Activated T-cell treated with anti-CD3 and anti-CD28 coated beads, Interleukin-2, amount 50 U/mL, for 24 hours (primary cell): Measurements from ENCODE around the gene DNAJC28.

Experiments
- DNase-seq: peaks from one replicate; pipeline ENCODE4 v3.0.0-alpha.2; 2020
- H3K27ac Mint-ChIP-seq: 2 replicates; pipeline ENCODE4 v1.8.0; 2020; ENCODE audit warnings: mild to moderate bottlenecking, mixed read lengths
- H3K27me3 Mint-ChIP-seq: 2 replicates; pipeline ENCODE4 v1.8.0; 2020; ENCODE audit warnings: mixed read lengths
- H3K36me3 Mint-ChIP-seq: 2 replicates; pipeline ENCODE4 v1.8.0; 2020; ENCODE audit warnings: low read depth, mixed read lengths
- H3K4me1 Mint-ChIP-seq: 2 replicates; pipeline ENCODE4 v1.8.0; 2020; ENCODE audit warnings: low read depth, mixed read lengths
- H3K4me3 Mint-ChIP-seq: 2 replicates; pipeline ENCODE4 v1.8.0; 2020; ENCODE audit warnings: mild to moderate bottlenecking, moderate library complexity, mixed read lengths
- H3K9me3 Mint-ChIP-seq: 2 replicates; pipeline ENCODE4 v1.8.0; 2020; ENCODE audit warnings: mixed read lengths

The DNAJC28 gene

GRCh38 chr21:33505833-33506232 is 14.3 kb upstream of the DNAJC28 start:
- no peaks in the 10 kb centered on the region for H3K4me1 Mint-ChIP-seq
- peaks cover 90% of the 10 kb centered on the region for H3K36me3 Mint-ChIP-seq
- H3K9me3 Mint-ChIP-seq = no peaks in the 10 kb centered on the region
- no peaks in the 10 kb centered on the region for H3K27me3 Mint-ChIP-seq
- no peak overlapping the region for H3K27ac Mint-ChIP-seq
- DNase-seq = no peak
- H3K4me3 Mint-ChIP-seq = no peak overlapping the region

DNA sequence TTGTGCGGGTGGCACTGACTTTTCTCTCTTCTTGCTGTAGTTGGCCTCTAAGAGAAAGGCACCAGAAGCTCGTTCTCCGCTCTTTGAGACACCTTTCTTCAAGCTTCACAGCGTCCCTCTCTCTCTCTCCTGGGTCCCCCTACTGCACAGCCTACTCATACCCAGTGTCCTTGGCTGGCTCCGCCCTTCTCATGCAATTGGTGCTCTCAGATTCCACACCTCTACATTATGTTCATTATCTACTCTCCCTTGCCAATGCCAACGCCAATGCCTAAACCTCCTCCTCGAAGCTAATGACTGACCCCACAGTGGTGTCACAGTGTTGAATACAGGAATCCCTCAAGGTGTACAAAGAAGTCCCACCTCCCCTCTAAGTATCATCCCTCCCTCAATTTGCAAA is 4.8 kb upstream of the DNAJC28 start:
- Mint-ChIP-seq H3K27me3 (no peaks in the 10 kb centered on the region), H3K9me3 (no peaks in the 10 kb centered on the region), H3K27ac (no peak overlapping the region), H3K36me3 (peaks cover 2% of the 10 kb centered on the region), H3K4me3 (no peak overlapping the region), H3K4me1 (peaks cover 5% of the 10 kb centered on the region)
- DNase-seq = no peak

DNA sequence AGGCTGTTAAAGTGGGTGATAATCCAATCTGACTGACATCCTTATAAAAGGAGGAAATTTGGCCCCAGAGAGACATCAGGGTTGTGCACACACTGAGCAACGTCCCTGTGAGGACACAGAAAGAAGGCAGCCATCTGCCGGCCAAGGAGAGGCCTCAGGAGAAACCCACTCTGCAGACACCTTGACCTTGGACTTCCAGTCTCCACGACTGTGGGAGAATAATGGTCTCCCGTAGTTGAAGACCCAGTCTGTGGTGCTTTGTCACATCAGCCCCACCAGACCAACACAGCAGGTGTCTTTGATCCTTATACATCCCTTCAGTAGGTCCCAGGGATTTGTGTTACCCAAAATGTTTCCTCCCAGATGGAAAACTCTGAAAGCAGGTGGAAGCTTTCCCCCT is 4.2 kb upstream of the DNAJC28 start:
- DNase-seq = no peak
- Mint-ChIP-seq H3K27ac (no peak overlapping the region), H3K4me1 (peaks cover 8% of the 10 kb centered on the region)

GRCh38 chr21:33493756-33494155 is 2.2 kb upstream of the DNAJC28 start:
- DNase-seq = no peak
- Mint-ChIP-seq H3K27ac (no peak overlapping the region), H3K9me3 (no peaks in the 10 kb centered on the region), H3K36me3 (no peaks in the 10 kb centered on the region), H3K27me3 (no peaks in the 10 kb centered on the region), H3K4me3 (no peak overlapping the region), H3K4me1 (peaks cover 10% of the 10 kb centered on the region)

More for the DNA sequence above, 4.2 kb upstream of the DNAJC28 start:
- no peaks in the 10 kb centered on the region for H3K36me3 Mint-ChIP-seq
- no peaks in the 10 kb centered on the region for H3K27me3 Mint-ChIP-seq
- no peak overlapping the region for H3K4me3 Mint-ChIP-seq
- no peaks in the 10 kb centered on the region for H3K9me3 Mint-ChIP-seq

GRCh38 chr21:33492571-33492970 is 1.1 kb upstream of the DNAJC28 start:
- Mint-ChIP-seq H3K27me3 (no peaks in the 10 kb centered on the region), H3K27ac (no peak overlapping the region), H3K9me3 (no peaks in the 10 kb centered on the region), H3K4me1 (peaks cover 10% of the 10 kb centered on the region), H3K4me3 (peak overlapping the region; percentile 35), H3K36me3 (no peaks in the 10 kb centered on the region)
- no peak for DNase-seq

- no peak for DNase-seq
- Mint-ChIP-seq H3K4me1 (peaks cover 10% of the 10 kb centered on the region), H3K36me3 (no peaks in the 10 kb centered on the region), H3K4me3 (peak overlapping the region; percentile 83), H3K27ac (peak overlapping the region; percentile 92), H3K9me3 (no peaks in the 10 kb centered on the region), H3K27me3 (no peaks in the 10 kb centered on the region)
Observed at GRCh38 chr21:33490991-33491372, 534 bp downstream of the DNAJC28 start.

GRCh38 chr21:33488936-33489335 is 2.6 kb downstream of the DNAJC28 start:
- Mint-ChIP-seq H3K9me3 (no peaks in the 10 kb centered on the region), H3K27ac (no peak overlapping the region), H3K27me3 (no peaks in the 10 kb centered on the region), H3K4me1 (peaks cover 10% of the 10 kb centered on the region), H3K36me3 (no peaks in the 10 kb centered on the region), H3K4me3 (no peak overlapping the region)
- no peak for DNase-seq

- Mint-ChIP-seq H3K9me3 (no peaks in the 10 kb centered on the region), H3K4me1 (peaks cover 10% of the 10 kb centered on the region), H3K36me3 (no peaks in the 10 kb centered on the region), H3K27me3 (no peaks in the 10 kb centered on the region), H3K27ac (no peak overlapping the region), H3K4me3 (no peak overlapping the region)
- DNase-seq = no peak
Observed at GRCh38 chr21:33487996-33488395, 3.5 kb downstream of the DNAJC28 start.

GRCh38 chr21:33481314-33481943 is 10.1 kb downstream of the DNAJC28 start:
- H3K36me3 Mint-ChIP-seq = peaks cover 11% of the 10 kb centered on the region
- peaks cover 22% of the 10 kb centered on the region for H3K4me1 Mint-ChIP-seq
- peak overlapping the region; percentile 90 for H3K4me3 Mint-ChIP-seq
- no peak for DNase-seq
- no peaks in the 10 kb centered on the region for H3K27me3 Mint-ChIP-seq
- no peak overlapping the region for H3K27ac Mint-ChIP-seq
- H3K9me3 Mint-ChIP-seq = no peaks in the 10 kb centered on the region

DNA sequence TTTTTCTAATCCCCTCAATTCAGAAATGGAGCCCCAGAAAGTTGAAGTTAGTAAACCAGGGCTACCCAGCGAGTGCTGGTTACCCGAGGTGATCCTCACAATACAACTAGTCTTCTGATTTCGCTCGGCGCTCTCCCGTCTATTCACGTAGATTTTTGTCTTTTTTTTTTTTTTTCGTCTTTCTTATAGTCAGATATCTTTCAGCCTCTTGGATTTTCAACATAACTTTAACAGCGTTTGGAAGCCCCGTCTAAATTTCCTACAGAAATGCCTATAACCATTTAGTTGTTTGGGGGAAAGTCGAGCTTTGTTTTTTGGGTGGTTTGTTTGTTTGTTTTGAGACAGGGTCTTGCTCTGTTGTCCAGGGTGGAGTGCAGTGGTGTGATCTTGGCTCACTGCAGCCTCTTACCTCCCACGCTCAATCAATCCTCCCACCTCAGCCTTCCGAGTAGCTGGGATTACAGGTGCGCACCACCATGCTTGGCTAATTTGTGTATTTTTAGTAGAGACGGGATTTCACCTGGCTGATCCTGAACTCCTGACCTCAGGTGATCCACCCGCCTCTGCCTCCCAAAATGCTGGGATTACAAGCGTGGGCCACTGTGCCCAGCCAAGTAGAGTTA is 10.9 kb downstream of the DNAJC28 start:
- H3K4me1 Mint-ChIP-seq = peaks cover 22% of the 10 kb centered on the region
- no peak for DNase-seq
- H3K27ac Mint-ChIP-seq = peak overlapping the region; percentile 94
- no peaks in the 10 kb centered on the region for H3K9me3 Mint-ChIP-seq
- peak overlapping the region; percentile 90 for H3K4me3 Mint-ChIP-seq
- H3K27me3 Mint-ChIP-seq = no peaks in the 10 kb centered on the region
- peaks cover 11% of the 10 kb centered on the region for H3K36me3 Mint-ChIP-seq

DNA sequence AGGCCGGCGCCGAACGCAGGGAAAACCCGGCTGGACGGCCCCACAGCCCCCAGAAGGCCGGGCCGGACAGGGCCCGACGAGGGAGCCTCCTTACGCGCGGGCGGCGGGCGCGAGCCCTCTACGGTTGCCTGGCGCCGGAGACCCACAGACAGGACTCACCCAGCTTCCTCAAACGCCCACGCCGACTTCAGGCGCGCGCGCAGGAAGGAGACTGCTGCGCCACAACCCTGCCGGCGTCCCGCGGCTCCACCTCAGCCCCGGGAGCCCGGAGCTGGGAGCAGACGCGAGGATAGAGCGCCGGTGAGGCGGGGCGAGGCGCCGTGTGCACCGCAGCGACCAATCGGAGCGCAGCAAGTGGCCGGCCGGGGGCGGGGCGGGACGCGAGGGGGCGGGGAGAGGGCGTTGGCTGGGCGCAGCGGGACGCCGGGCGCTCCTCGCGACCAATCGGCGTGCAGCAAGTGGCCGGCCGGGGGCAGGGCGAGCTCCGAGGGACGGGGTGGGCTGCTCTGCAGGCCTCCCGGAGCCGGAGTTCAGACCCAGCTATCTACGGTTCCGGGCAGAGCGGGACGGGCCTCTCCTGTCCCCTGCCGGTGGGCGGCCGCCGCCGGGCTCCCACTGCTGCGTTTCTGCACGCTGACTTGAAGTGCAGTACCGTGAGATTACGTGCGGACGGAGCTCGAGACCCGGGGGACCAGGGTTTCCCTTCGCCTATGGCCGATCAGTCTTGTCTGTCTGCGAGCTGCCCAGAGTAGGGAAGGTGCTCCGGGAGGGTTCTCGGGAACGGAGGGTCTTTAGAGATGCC is 11.6 kb downstream of the DNAJC28 start, which contains the start of gene TMEM50B:
TSS of gene TMEM50B (minus strand) at position 296 of the 802 bp plus-strand sequence. CDS start 11,089 bp downstream, outside the sequence.
- peak within 1 kb of the TSS; percentile 90 for H3K4me3 Mint-ChIP-seq
- DNase-seq = peak; percentile 97
- H3K9me3 Mint-ChIP-seq = no peaks in the 10 kb centered on the region
- H3K4me1 Mint-ChIP-seq = peaks cover 22% of the 10 kb centered on the region
- H3K27ac Mint-ChIP-seq = peak within 1 kb of the TSS; percentile 94
- no peaks in the 10 kb centered on the region for H3K27me3 Mint-ChIP-seq
- H3K36me3 Mint-ChIP-seq = peaks cover 11% of the 10 kb centered on the region

DNA sequence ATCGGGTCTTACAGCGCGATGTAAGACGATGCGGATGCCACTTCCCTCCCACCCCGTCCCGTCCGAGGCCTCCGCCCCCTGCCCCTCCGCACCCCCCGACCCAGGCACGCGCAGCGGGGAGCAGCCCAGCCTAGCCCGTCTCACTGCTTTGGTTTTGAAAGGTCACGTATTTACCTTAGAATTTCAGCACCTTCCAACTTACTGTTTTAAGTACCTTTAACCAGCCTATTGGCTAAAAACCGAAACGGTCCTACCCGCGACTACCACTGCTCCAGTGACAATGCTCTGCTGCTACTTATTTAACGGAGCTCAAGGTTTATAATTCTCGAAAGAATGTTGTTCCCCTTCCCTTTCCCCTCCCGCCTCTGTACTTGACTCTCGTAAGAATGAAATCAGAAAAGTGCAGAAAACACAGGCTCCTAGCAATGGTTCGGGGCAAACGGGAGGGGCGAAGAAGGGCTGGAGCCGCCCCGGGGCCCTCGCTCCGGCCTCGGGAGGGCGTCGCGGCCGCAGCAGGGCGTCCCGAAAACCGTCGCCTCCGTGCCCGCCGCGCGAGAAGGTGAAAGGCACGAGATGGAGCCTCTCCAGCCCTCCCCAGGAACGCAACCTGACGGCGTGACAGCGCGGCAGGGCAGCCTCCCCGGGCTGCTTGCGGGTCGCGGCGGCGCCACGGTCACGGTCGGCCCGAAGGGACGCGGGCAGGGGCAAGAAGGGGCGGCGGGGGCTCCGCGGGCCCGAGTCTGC is 12.4 kb downstream of the DNAJC28 start:
- Mint-ChIP-seq H3K4me1 (peaks cover 22% of the 10 kb centered on the region), H3K4me3 (peak overlapping the region; percentile 90), H3K9me3 (no peaks in the 10 kb centered on the region), H3K27ac (peak overlapping the region; percentile 87), H3K36me3 (peaks cover 11% of the 10 kb centered on the region), H3K27me3 (no peaks in the 10 kb centered on the region)
- DNase-seq = peak; percentile 61

DNA sequence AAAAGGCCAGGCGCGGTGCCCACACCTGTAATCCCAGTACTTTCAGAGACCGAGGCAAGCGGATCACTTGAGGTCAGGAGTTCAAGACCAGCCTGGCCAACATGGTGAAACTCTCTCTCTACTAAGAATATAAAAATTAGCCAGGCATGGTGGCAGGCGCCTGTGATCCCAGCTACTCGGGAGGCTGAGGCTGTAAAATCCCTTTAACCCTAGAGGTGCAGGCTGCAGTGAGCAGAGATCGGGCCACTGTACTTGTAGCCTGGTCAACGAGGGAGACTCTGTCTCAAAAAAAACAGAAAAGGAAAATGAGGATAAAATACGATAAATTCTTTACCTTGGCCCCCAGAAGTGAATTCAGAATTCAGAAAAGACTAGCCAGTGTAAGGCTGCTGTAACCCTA is 13.3 kb downstream of the DNAJC28 start:
- Mint-ChIP-seq H3K4me3 (peak overlapping the region; percentile 90), H3K27ac (peak overlapping the region; percentile 87), H3K4me1 (peaks cover 26% of the 10 kb centered on the region), H3K9me3 (no peaks in the 10 kb centered on the region), H3K36me3 (peaks cover 15% of the 10 kb centered on the region), H3K27me3 (no peaks in the 10 kb centered on the region)
- DNase-seq = no peak

GRCh38 chr21:33477066-33477465 is 14.4 kb downstream of the DNAJC28 start:
- peaks cover 28% of the 10 kb centered on the region for H3K4me1 Mint-ChIP-seq
- peaks cover 17% of the 10 kb centered on the region for H3K36me3 Mint-ChIP-seq
- no peak for DNase-seq
- no peaks in the 10 kb centered on the region for H3K9me3 Mint-ChIP-seq
- H3K4me3 Mint-ChIP-seq = peak overlapping the region; percentile 35
- H3K27ac Mint-ChIP-seq = peak overlapping the region; percentile 30
- H3K27me3 Mint-ChIP-seq = no peaks in the 10 kb centered on the region
